ENCODE data around the gene LILRA5.
"Not testable (repeated sequence)": the region's sequence is repeated elsewhere in the genome, so short reads cannot be mapped to it uniquely, and the experiment has no call there.

Gene LILRA5

GRCh38 chr19:54312436-54313377 lies at the start of gene LILRA5:
TSS of gene LILRA5 (minus strand) at chr19:54313166. CDS start at chr19:54313019, 147 bp downstream.
- no peak for DNase-seq

GRCh38 chr19:54361680-54362422 lies 48.9 kb upstream of the LILRA5 start:
- DNase-seq, result not testable (repeated sequence)

GRCh38 chr19:54359149-54359820 lies 46.3 kb upstream of the LILRA5 start:
- DNase-seq, result not testable (repeated sequence)

GRCh38 chr19:54357381-54357780 lies 44.4 kb upstream of the LILRA5 start:
- DNase-seq, result no peak

- DNase-seq, result no peak
Measured at GRCh38 chr19:54356444-54357056, 43.6 kb upstream of the LILRA5 start.

- DNase-seq, result no peak
Measured at GRCh38 chr19:54355675-54356074, 42.7 kb upstream of the LILRA5 start.

- DNase-seq, result no peak
Measured at GRCh38 chr19:54354761-54355160, 41.8 kb upstream of the LILRA5 start.

GRCh38 chr19:54352546-54352945 lies 39.6 kb upstream of the LILRA5 start:
- no peak for DNase-seq

- DNase-seq, result no peak
Measured at GRCh38 chr19:54352041-54352440, 39.1 kb upstream of the LILRA5 start.

GRCh38 chr19:54351474-54351873 lies 38.5 kb upstream of the LILRA5 start:
- no peak for DNase-seq

GRCh38 chr19:54345938-54346386 lies 33.0 kb upstream of the LILRA5 start:
- DNase-seq, result no peak

GRCh38 chr19:54343868-54344267 lies 30.9 kb upstream of the LILRA5 start:
- no peak for DNase-seq

- no peak for DNase-seq
Measured at GRCh38 chr19:54341295-54341694, 28.3 kb upstream of the LILRA5 start.

GRCh38 chr19:54339646-54340358 lies 26.8 kb upstream of the LILRA5 start:
- DNase-seq, result no peak

GRCh38 chr19:54338521-54338920 lies 25.6 kb upstream of the LILRA5 start:
- no peak for DNase-seq

- DNase-seq, result no peak
Measured at GRCh38 chr19:54337858-54338230, 24.9 kb upstream of the LILRA5 start.

- no peak for DNase-seq
Measured at GRCh38 chr19:54336893-54337857, 24.2 kb upstream of the LILRA5 start.

GRCh38 chr19:54335979-54336892 lies 23.3 kb upstream of the LILRA5 start:
- DNase-seq, result no peak

GRCh38 chr19:54335164-54335563 lies 22.2 kb upstream of the LILRA5 start:
- DNase-seq, result no peak

Data from NCI-H1930 (cell line).